H9 (cell line): ENCODE data around the gene KSR1. TPM values are rescaled to one million over a fixed set of nuclear protein-coding genes. Genes with fewer than 3 reads are reported as not detected.

ENCODE experiments used
- DNase-seq: peaks from one replicate; pipeline ENCODE4 v3.0.0-alpha.2; 2017
- H2AFZ ChIP-seq: one replicate; pipeline ENCODE4 v1.6.1; 2013; ENCODE audit warnings: mild to moderate bottlenecking, low read length, control low read depth, moderate library complexity
- H2AK5ac ChIP-seq: 2 replicates; pipeline ENCODE4 v1.6.1; 2013; ENCODE audit warnings: low read length, control low read depth, mixed read lengths; ENCODE audit not compliant: insufficient read length
- H2BK120ac ChIP-seq: one replicate; pipeline ENCODE4 v1.6.1; 2013; ENCODE audit warnings: low read depth, mild to moderate bottlenecking, low read length, control low read depth, inconsistent platforms; ENCODE audit not compliant: poor library complexity, severe bottlenecking
- H2BK12ac ChIP-seq: 2 replicates; pipeline ENCODE4 v1.6.1; 2013; ENCODE audit warnings: low read length, control low read depth, mixed read lengths, low read depth; ENCODE audit not compliant: insufficient read length
- H2BK15ac ChIP-seq: 2 replicates; pipeline ENCODE4 v1.6.1; 2013; ENCODE audit warnings: low read depth, low read length, control low read depth
- H2BK20ac ChIP-seq: one replicate; pipeline ENCODE4 v1.6.1; 2013; ENCODE audit warnings: low read depth, mild to moderate bottlenecking, low read length, control low read depth, inconsistent platforms; ENCODE audit not compliant: poor library complexity, severe bottlenecking
- H2BK5ac ChIP-seq: 2 replicates; pipeline ENCODE4 v1.6.1; 2013; ENCODE audit warnings: low read length, control low read depth, mixed read lengths; ENCODE audit not compliant: insufficient read length
- H3K14ac ChIP-seq: 2 replicates; pipeline ENCODE4 v1.6.1; 2013; ENCODE audit warnings: low read length, control low read depth; ENCODE audit not compliant: insufficient read depth
- H3K18ac ChIP-seq: 2 replicates; pipeline ENCODE4 v1.6.1; 2013; ENCODE audit warnings: low read depth, mild to moderate bottlenecking, mixed read lengths, low read length, control low read depth; ENCODE audit not compliant: insufficient read length
- H3K23ac ChIP-seq: 2 replicates; pipeline ENCODE4 v1.6.1; 2013; ENCODE audit warnings: low read length, control low read depth, mixed read lengths, low read depth; ENCODE audit not compliant: insufficient read length
- H3K23me2 ChIP-seq: 2 replicates; pipeline ENCODE4 v1.6.1; 2013; ENCODE audit warnings: low read depth, mild to moderate bottlenecking, mixed read lengths, low read length, control low read depth; ENCODE audit not compliant: insufficient read length, poor library complexity, severe bottlenecking
- H3K27ac ChIP-seq: 2 replicates; pipeline ENCODE4 v1.5.1; 2013; ENCODE audit warnings: low read length, control low read depth, mixed read lengths, low read depth; ENCODE audit not compliant: insufficient read length
- H3K27me3 ChIP-seq: 2 replicates; pipeline ENCODE4 v1.6.1; 2013; ENCODE audit warnings: low read length, control low read depth, inconsistent platforms; ENCODE audit not compliant: insufficient read depth
- H3K4ac ChIP-seq: 2 replicates; pipeline ENCODE4 v1.6.1; 2013; ENCODE audit warnings: low read depth, mild to moderate bottlenecking, control low read depth, inconsistent platforms, low read length, moderate library complexity
- H3K4me1 ChIP-seq: 2 replicates; pipeline ENCODE4 v1.6.1; 2013; ENCODE audit warnings: low read length, control low read depth, inconsistent platforms; ENCODE audit not compliant: insufficient read depth
- H3K4me2 ChIP-seq: 2 replicates; pipeline ENCODE4 v1.6.1; 2013; ENCODE audit warnings: low read length, control low read depth, mixed read lengths; ENCODE audit not compliant: insufficient read length, insufficient read depth
- H3K56ac ChIP-seq: 2 replicates; pipeline ENCODE4 v1.6.1; 2013; ENCODE audit warnings: low read depth, mild to moderate bottlenecking, mixed read lengths, low read length, control low read depth; ENCODE audit not compliant: insufficient read length
- H3K79me1 ChIP-seq: 2 replicates; pipeline ENCODE4 v1.6.1; 2013; ENCODE audit warnings: low read depth, mild to moderate bottlenecking, moderate library complexity, low read length, control low read depth, inconsistent platforms; ENCODE audit not compliant: insufficient read depth, poor library complexity, severe bottlenecking
- H3K79me2 ChIP-seq: 2 replicates; pipeline ENCODE4 v1.6.1; 2013; ENCODE audit warnings: low read length, control low read depth, inconsistent platforms; ENCODE audit not compliant: insufficient read depth
- H3K9ac ChIP-seq: 2 replicates; pipeline ENCODE4 v1.6.1; 2013; ENCODE audit warnings: low read length, control low read depth, mixed read lengths; ENCODE audit not compliant: insufficient read length; ENCODE audit errors: extremely low read depth
- H3K9me3 ChIP-seq: one replicate; pipeline ENCODE4 v1.6.1; 2013; ENCODE audit warnings: low read depth, low read length, inconsistent platforms; ENCODE audit not compliant: control insufficient read depth
- H3T11ph ChIP-seq: one replicate; pipeline ENCODE4 v1.6.1; 2013; ENCODE audit warnings: mild to moderate bottlenecking, low read length, control low read depth, inconsistent platforms
- H4K20me1 ChIP-seq: one replicate; pipeline ENCODE4 v1.6.1; 2013; ENCODE audit not compliant: control insufficient read depth, insufficient read length, insufficient read depth
- H4K5ac ChIP-seq: 2 replicates; pipeline ENCODE4 v1.6.1; 2013; ENCODE audit warnings: low read depth, mild to moderate bottlenecking, mixed read lengths, low read length, control low read depth; ENCODE audit not compliant: insufficient read length
- H4K8ac ChIP-seq: replicated peaks from 2 replicates; pipeline ENCODE4 v1.6.1; 2013; ENCODE audit warnings: low read length, control low read depth, mixed read lengths, low read depth; ENCODE audit not compliant: insufficient read length
- H4K91ac ChIP-seq: 2 replicates; pipeline ENCODE4 v1.6.1; 2013; ENCODE audit warnings: low read depth, mild to moderate bottlenecking, moderate library complexity, mixed read lengths, low read length, control low read depth; ENCODE audit not compliant: insufficient read length
- H3K27ac Mint-ChIP-seq, 3 experiments: 2 replicates in 2 of 3; 3 replicates in 1 of 3; pipeline ENCODE4 v1.8.0; 2020 to 2021; ENCODE audit warnings: mixed read lengths in 3 of 3, mild to moderate bottlenecking in 1 of 3, moderate library complexity in 1 of 3
- H3K27me3 Mint-ChIP-seq: 2 replicates; pipeline ENCODE4 v1.8.0; 2021; ENCODE audit warnings: low read depth, mild to moderate bottlenecking, moderate library complexity, mixed read lengths
- H3K36me3 Mint-ChIP-seq, 3 experiments: 2 replicates in 2 of 3; 3 replicates in 1 of 3; pipeline ENCODE4 v1.8.0; 2020 to 2021; ENCODE audit warnings: low read depth in 3 of 3, mixed read lengths in 3 of 3; ENCODE audit not compliant: insufficient read depth in 1 of 3
- H3K4me1 Mint-ChIP-seq, 2 experiments: 2 replicates each; pipeline ENCODE4 v1.8.0; 2020; ENCODE audit warnings: mixed read lengths in 2 of 2
- H3K4me3 Mint-ChIP-seq, 2 experiments: 2 replicates in 1 of 2; 3 replicates in 1 of 2; pipeline ENCODE4 v1.8.0; 2020 to 2021; ENCODE audit warnings: mild to moderate bottlenecking in 2 of 2, mixed read lengths in 2 of 2, moderate library complexity in 1 of 2
- H3K9me3 Mint-ChIP-seq, 2 experiments: 2 replicates in 1 of 2; 3 replicates in 1 of 2; pipeline ENCODE4 v1.8.0; 2020; ENCODE audit warnings: mild to moderate bottlenecking in 2 of 2, mixed read lengths in 2 of 2, moderate library complexity in 1 of 2
- CTCF ChIP-seq: fragments of 200-600 bp; sonication (generic); conservative IDR thresholded peaks from 3 replicates; pipeline ENCODE4 v1.8.0; 2021; ENCODE audit warnings: antibody characterized with exemption, mild to moderate bottlenecking
- WGBS: extraction: QIAGEN DNeasy Blood & Tissue Kit; methylation state at CpG from one replicate; pipeline ENCODE4 v1.1.7; 2013; ENCODE audit warnings: missing lambda C conversion rate, low lambda C conversion rate, mixed read lengths; ENCODE audit not compliant: insufficient read length; ENCODE audit errors: extremely low coverage; 5-methylcytosine and 5-hydroxymethylcytosine counted together
- total RNA-seq: library from RNA; stranded (reverse); gene quantifications from 2 replicates; pipeline ENCODE4 v1.2.1, GENCODE V29; 2021

Gene KSR1
- total RNA-seq, 1 experiment from 2014 or later: 44.9 TPM

GRCh38 chr17:27646232-27646631, 190.0 kb downstream of the KSR1 start:
- Histone ChIP-seq H2AK5ac (no peak overlapping the region), H3K9ac (no peak overlapping the region), H3K4me1 (no peaks in the 10 kb centered on the region), H4K8ac (no peak overlapping the region), H3K27me3 (no peaks in the 10 kb centered on the region), H3K27ac (no peak overlapping the region), H2BK15ac (no peak overlapping the region), H2BK12ac (no peak overlapping the region), H3K14ac (no peak overlapping the region), H3K23me2 (no peaks in the 10 kb centered on the region), H3K23ac (no peak overlapping the region), H4K91ac (no peak overlapping the region), H3K4me2 (no peak overlapping the region), H2BK5ac (no peak overlapping the region), H3K79me1 (no peaks in the 10 kb centered on the region), H2AFZ (no peak overlapping the region), H3K4ac (no peak overlapping the region), H2BK20ac (no peak overlapping the region), H4K5ac (no peak overlapping the region), H3K9me3 (no peaks in the 10 kb centered on the region), H3T11ph (no peak overlapping the region), H4K20me1 (no peaks in the 10 kb centered on the region), H3K56ac (no peak overlapping the region), H3K79me2 (no peaks in the 10 kb centered on the region), H2BK120ac (no peak overlapping the region), H3K18ac (no peak overlapping the region)
- Mint-ChIP-seq H3K27ac (no peak overlapping the region), H3K36me3 (no peaks in the 10 kb centered on the region; a peak in 2 of 7 replicates), H3K4me3 (no peak overlapping the region), H3K4me1 (peaks cover 4 to 19% of the 10 kb centered on the region in 2 experiments; a peak in 3 of 4 replicates), H3K27me3 (no peaks in the 10 kb centered on the region; the same call in 1 of the 2 replicates), H3K9me3 (no peaks in the 10 kb centered on the region)
- no CpG with 5 or more reads among the region's 13 CpGs for WGBS
- DNase-seq: no peak
- no peak for TF ChIP-seq CTCF
